ENCODE results near the gene RABGAP1.

The RABGAP1 gene

DNA sequence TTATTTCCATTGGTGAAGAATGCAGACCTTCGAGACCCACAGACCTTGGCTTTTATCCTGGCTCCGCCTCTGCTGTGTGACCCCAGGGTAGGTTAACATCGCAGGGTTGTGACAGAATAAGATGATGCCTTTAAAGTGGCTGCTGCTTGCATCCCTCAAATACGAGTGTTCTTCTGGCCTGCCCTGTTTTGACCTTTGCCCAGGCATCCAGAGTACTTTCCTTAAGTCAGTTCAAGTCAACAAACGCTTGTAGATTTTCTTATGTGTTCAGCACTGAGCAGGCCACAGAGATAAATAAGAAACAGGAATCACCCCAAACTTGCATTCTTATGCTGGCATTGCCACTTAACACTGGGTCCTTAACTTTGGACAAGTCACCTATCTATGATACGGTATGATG, 142.9 kb downstream of the RABGAP1 start:
- ChIA-PET CTCF (interaction anchor here (0.7 to 4.7 kb wide), 5 partner anchors 9 to 302 kb away, joined by 3 to 83 read pairs (median 3); no protein-coding TSS in a partner anchor), POLR2A (no interaction called here)
- Histone ChIP-seq H3K9me3 (ENCODE audit: control insufficient read depth, insufficient read depth, low read depth, low read length) (no peaks in the 10 kb centered on the region), H3K36me3 (ENCODE audit: control insufficient read depth in 2 of 2, insufficient read depth in 1 of 2, low read length in 2 of 2) (peaks cover 8 to 75% of the 10 kb centered on the region in 2 experiments), H3K27ac (ENCODE audit: extremely low read depth, low read depth, low read length) (no peak overlapping the region), H3K4me3 (ENCODE audit: low read depth, low read length) (no peak overlapping the region), H3K4me1 (ENCODE audit: control insufficient read depth, insufficient read depth, low read length) (no peaks in the 10 kb centered on the region)
- TF ChIP-seq PBX3 (CRISPR knock-in tag; IDR thresholded peaks at IDR 0.05) (no peak), ZSCAN16 (tag by site-specific recombination; IDR thresholded peaks at IDR 0.05) (no peak), GLI2 (tag by site-specific recombination; IDR thresholded peaks at IDR 0.05; ENCODE audit: borderline replicate concordance, low read depth) (no peak), ZNF518A (tag by site-specific recombination; conservative IDR thresholded peaks at IDR 0.05; ENCODE audit: low read depth) (no peak), HOXD13 (CRISPR knock-in tag; IDR thresholded peaks at IDR 0.05; ENCODE audit: borderline replicate concordance) (no peak), ATF2 (tag by site-specific recombination; IDR thresholded peaks at IDR 0.05; ENCODE audit: low read depth) (no peak), PATZ1 (tag by site-specific recombination; IDR thresholded peaks at IDR 0.05) (no peak), ZNF211 (tag by site-specific recombination; IDR thresholded peaks at IDR 0.05; ENCODE audit: low read depth) (no peak), ZNF24 (tag by site-specific recombination; IDR thresholded peaks at IDR 0.05) (no peak), KLF8 (tag by site-specific recombination; IDR thresholded peaks at IDR 0.05) (no peak), ZNF37A (tag by site-specific recombination; IDR thresholded peaks at IDR 0.05) (no peak), YY1 (tag by site-specific recombination; IDR thresholded peaks at IDR 0.05) (no peak), FEZF1 (tag by site-specific recombination; IDR thresholded peaks at IDR 0.05) (no peak), ZNF621 (tag by site-specific recombination; IDR thresholded peaks at IDR 0.05) (no peak), ZNF776 (tag by site-specific recombination; IDR thresholded peaks at IDR 0.05; ENCODE audit: borderline replicate concordance) (no peak), ZNF2 (tag by site-specific recombination; IDR thresholded peaks at IDR 0.05) (no peak)

DNA sequence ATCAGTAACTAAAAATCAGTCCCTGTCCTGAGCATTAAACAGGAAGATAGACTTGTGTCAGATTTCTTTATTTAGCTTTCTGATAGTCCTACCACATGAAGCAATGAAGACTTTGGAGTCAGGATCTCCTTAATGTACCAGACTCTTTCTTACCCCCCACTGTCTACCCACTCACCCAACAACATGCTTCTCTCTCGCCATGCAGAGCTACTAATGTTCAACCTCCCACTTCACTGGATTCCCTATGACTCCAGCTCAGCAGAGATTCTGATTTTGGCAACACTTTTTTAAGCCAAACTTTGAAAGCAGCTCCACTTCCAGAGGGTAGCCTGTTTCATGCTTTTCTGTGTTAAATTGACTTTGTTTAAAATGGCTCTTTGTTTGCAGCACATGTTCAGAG, 143.4 kb downstream of the RABGAP1 start:
- H3K27ac ChIP-seq (ENCODE audit: extremely low read depth, low read depth, low read length): no peak overlapping the region
- H3K4me3 ChIP-seq (ENCODE audit: low read depth, low read length): no peak overlapping the region
- CTCF ChIA-PET: interaction anchor here (0.9 to 2.0 kb wide), 3 partner anchors 266 to 302 kb away, joined by 3 to 14 read pairs (median 3); no protein-coding TSS in a partner anchor
- POLR2A ChIA-PET: no interaction called here
- H3K9me3 ChIP-seq (ENCODE audit: control insufficient read depth, insufficient read depth, low read depth, low read length): no peaks in the 10 kb centered on the region
- TF ChIP-seq, protein P1, sequence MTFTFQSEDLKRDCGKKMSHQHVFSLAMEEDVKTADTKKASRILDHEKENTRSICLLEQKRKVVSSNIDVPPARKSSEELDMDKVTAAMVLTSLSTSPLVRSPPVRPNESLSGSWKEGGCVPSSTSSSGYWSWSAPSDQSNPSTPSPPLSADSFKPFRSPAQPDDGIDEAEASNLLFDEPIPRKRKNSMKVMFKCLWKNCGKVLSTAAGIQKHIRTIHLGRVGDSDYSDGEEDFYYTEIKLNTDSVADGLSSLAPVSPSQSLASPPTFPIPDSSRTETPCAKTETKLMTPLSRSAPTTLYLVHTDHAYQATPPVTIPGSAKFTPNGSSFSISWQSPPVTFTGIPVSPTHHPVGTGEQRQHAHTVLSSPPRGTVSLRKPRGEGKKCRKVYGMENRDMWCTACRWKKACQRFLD (tag by site-specific recombination; IDR thresholded peaks at IDR 0.05): no peak
- TF ChIP-seq ZEB2 (tag by site-specific recombination; IDR thresholded peaks at IDR 0.05): no peak
- no peak for TF ChIP-seq TRIM28 (IDR thresholded peaks at IDR 0.05; ENCODE audit: borderline replicate concordance, low read length)
- no peak for TF ChIP-seq ZNF24 (tag by site-specific recombination; IDR thresholded peaks at IDR 0.05)
- TF ChIP-seq ZNF600 (tag by site-specific recombination; IDR thresholded peaks at IDR 0.05): no peak
- no peak for TF ChIP-seq EGR2 (tag by site-specific recombination; IDR thresholded peaks at IDR 0.05; ENCODE audit: low read depth)
- TF ChIP-seq ZNF112 (tag by site-specific recombination; IDR thresholded peaks at IDR 0.05): no peak
- no peak for TF ChIP-seq ZNF791 (tag by site-specific recombination; IDR thresholded peaks at IDR 0.05)
- TF ChIP-seq, protein P2, sequence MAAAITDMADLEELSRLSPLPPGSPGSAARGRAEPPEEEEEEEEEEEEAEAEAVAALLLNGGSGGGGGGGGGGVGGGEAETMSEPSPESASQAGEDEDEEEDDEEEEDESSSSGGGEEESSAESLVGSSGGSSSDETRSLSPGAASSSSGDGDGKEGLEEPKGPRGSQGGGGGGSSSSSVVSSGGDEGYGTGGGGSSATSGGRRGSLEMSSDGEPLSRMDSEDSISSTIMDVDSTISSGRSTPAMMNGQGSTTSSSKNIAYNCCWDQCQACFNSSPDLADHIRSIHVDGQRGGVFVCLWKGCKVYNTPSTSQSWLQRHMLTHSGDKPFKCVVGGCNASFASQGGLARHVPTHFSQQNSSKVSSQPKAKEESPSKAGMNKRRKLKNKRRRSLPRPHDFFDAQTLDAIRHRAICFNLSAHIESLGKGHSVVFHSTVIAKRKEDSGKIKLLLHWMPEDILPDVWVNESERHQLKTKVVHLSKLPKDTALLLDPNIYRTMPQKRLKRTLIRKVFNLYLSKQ (tag by site-specific recombination; IDR thresholded peaks at IDR 0.05; ENCODE audit: borderline replicate concordance): no peak
- H3K4me1 ChIP-seq (ENCODE audit: control insufficient read depth, insufficient read depth, low read length): no peaks in the 10 kb centered on the region
- H3K36me3 ChIP-seq (ENCODE audit: control insufficient read depth in 2 of 2, insufficient read depth in 1 of 2, low read length in 2 of 2): peaks cover 7 to 77% of the 10 kb centered on the region in 2 experiments

Data from HEK293 (cell line).